Right lobe of liver (tissue), 6 donors: ENCODE measurements around the gene EMD. TPM values are rescaled to one million over a fixed set of nuclear protein-coding genes. Genes with fewer than 3 reads are reported as not detected.

Source experiments
- ATAC-seq, 4 donors: fragments of 200-7000 bp; cut with Tn5 transposase; one replicate each; pipeline ENCODE4 v1.9.1; 2020; ENCODE audit warnings: mild to moderate bottlenecking in 4 of 4, moderate library complexity in 4 of 4
- DNase-seq, 3 donors: peaks; one replicate each; pipeline ENCODE4 v3.0.0-alpha.2; 2020
- H3K27ac ChIP-seq, 3 donors: fragments of 200-600 bp; one replicate each; pipeline ENCODE4 v1.8.0; 2022
- H3K27me3 ChIP-seq, 2 donors: fragments of 200-600 bp; one replicate each; pipeline ENCODE4 v1.8.0; 2022
- H3K36me3 ChIP-seq, 4 donors: fragments of 200-600 bp; sonication (generic) in 1 of 4; one replicate each; pipeline versions ENCODE4 v1.5.1 to v1.8.0; 2017 to 2022; ENCODE audit warnings: control low read depth in 1 of 4
- H3K4me1 ChIP-seq, 4 donors: fragments of 200-600 bp; sonication (generic) in 1 of 4; one replicate each; pipeline versions ENCODE4 v1.5.1 to v1.8.0; 2017 to 2022; ENCODE audit warnings: control low read depth in 1 of 4
- H3K4me3 ChIP-seq, 3 donors: fragments of 200-600 bp; one replicate each; pipeline ENCODE4 v1.8.0; 2022
- H3K9me3 ChIP-seq, 4 donors: fragments of 200-600 bp; sonication (generic) in 1 of 4; one replicate each; pipeline versions ENCODE4 v1.5.1 to v1.8.0; 2017 to 2022; ENCODE audit warnings: control low read depth in 1 of 4
- POLR2A ChIP-seq: fragments of 450-650 bp; IDR thresholded peaks from one replicate; pipeline ENCODE4 v1.6.1; 2017; ENCODE audit warnings: antibody characterized with exemption, mild to moderate bottlenecking
- WGBS: methylation state at CpG from one replicate; pipeline ENCODE4 v1.1.6; 2018; ENCODE audit warnings: low coverage, low lambda C conversion rate; ENCODE audit not compliant: insufficient coverage; ENCODE audit errors: missing lambda C conversion rate; 5-methylcytosine and 5-hydroxymethylcytosine counted together
- intact Hi-C, 2 donors: fragments of 100-400 bp; cut with DNase I; formaldehyde crosslinking; loops; one replicate each; pipeline versions ENCODE4 v1.11.2 to v1.14.1; 2022
- long read RNA-seq: library from polyadenylated mRNA; unstranded; transcript quantifications from one replicate; pipeline ENCODE4 v2.0.0, GENCODE V29; 2019
- total RNA-seq, 6 experiments: library from RNA; depleted of rRNA in 2 of 6; stranded (reverse); fragments of >200 nt in 2 of 6; fragmentation: NEBNext Ultra II Directional in 3 of 6; extraction: Animal tissue kit (Norgen Biotek cat#: 25700) in 3 of 6; gene quantifications; one replicate each; pipeline versions ENCODE4 v1.1.0 to v1.2.4, GENCODE V29; 2016 to 2023
- TF ChIP-seq, protein P1 (sequence below), 4 donors: fragments of 200-600 bp in 3 of 4; fragments of 450-650 bp in 1 of 4; IDR thresholded peaks; one replicate each; pipeline versions ENCODE4 v1.5.1 to v1.8.0; 2016 to 2022; ENCODE audit warnings: antibody characterized with exemption in 4 of 4, mild to moderate bottlenecking in 2 of 4
- donor health status: DM: no; HTN: yes; CAD: no.
- donor health status: DM: no; HTN: no; CAD: no.
- donor health status: DM: no; HTN: no; CAD: no.
- donor health status: DM: no; HTN: yes; CAD: no.
- donor health status: DM: no; HTN: yes; CAD: no.

EMD gene
- 10 to 100 TPM; 19.8 to 28.8 (median 24.2) TPM for total RNA-seq
- long read RNA-seq, partial matches to known transcripts: 0 of 1 reads
- long read RNA-seq, other reads (novel, unspliced or antisense): 0 of 1 reads

DNA sequence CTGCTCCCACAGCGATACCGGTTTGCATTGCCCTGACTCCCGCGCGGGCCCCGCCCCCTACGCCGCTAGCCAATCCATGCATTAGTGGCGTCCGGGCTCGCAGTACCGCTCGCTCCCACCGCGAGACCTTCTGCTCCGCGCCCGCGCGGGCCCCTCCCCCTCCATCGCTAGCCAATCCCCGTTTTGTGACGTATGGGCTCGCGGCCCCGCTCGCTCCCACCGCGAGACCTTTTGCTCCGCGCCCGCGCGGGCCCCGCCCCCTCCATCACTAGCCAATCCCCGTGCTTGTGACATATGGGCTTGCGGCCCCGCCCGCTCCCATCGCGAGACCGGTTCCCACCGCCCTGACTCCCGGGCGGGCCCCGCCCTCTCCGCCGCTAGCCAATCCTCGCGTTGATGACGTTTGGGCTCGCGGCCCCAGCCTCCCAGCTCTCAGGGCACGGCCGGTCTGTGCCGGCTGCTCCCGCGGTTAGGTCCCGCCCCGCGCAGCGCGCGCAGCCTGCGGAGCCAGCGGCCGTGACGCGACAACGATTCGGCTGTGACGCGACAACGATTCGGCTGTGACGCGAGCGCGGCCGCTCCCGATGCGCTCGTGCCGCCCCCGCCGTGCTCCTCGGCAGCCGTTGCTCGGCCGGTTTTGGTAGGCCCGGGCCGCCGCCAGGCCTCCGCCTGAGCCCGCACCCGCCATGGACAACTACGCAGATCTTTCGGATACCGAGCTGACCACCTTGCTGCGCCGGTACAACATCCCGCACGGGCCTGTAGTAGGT, at the start of gene EMD:
TSS of gene EMD (plus strand) at position 497 of the 770 bp plus-strand sequence. CDS start at position 687, 190 bp downstream.
- Histone ChIP-seq H3K4me3 (peak within 1 kb of the TSS; percentile 69 to 74 (median 74)), H3K9me3 (no peaks in the 10 kb centered on the region), H3K27ac (peak within 1 kb of the TSS; percentile 92 to 98 (median 96)), H3K27me3 (no peaks in the 10 kb centered on the region), H3K4me1 (no peaks in the 10 kb centered on the region), H3K36me3 (no peaks in the 10 kb centered on the region)
- intact Hi-C loops: no loop called here
- TF ChIP-seq, protein P1, sequence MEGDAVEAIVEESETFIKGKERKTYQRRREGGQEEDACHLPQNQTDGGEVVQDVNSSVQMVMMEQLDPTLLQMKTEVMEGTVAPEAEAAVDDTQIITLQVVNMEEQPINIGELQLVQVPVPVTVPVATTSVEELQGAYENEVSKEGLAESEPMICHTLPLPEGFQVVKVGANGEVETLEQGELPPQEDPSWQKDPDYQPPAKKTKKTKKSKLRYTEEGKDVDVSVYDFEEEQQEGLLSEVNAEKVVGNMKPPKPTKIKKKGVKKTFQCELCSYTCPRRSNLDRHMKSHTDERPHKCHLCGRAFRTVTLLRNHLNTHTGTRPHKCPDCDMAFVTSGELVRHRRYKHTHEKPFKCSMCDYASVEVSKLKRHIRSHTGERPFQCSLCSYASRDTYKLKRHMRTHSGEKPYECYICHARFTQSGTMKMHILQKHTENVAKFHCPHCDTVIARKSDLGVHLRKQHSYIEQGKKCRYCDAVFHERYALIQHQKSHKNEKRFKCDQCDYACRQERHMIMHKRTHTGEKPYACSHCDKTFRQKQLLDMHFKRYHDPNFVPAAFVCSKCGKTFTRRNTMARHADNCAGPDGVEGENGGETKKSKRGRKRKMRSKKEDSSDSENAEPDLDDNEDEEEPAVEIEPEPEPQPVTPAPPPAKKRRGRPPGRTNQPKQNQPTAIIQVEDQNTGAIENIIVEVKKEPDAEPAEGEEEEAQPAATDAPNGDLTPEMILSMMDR (IDR thresholded peaks at IDR 0.05): peak in 1 of 4 donors; percentile 11
- TF ChIP-seq POLR2A: peak; percentile 69
- 48% methylated on average over 81 of the region's 103 CpGs for WGBS
- ATAC-seq (peak; percentile 85 to 93 (median 88)), DNase-seq (peak; percentile 96 to 99 (median 97))

DNA sequence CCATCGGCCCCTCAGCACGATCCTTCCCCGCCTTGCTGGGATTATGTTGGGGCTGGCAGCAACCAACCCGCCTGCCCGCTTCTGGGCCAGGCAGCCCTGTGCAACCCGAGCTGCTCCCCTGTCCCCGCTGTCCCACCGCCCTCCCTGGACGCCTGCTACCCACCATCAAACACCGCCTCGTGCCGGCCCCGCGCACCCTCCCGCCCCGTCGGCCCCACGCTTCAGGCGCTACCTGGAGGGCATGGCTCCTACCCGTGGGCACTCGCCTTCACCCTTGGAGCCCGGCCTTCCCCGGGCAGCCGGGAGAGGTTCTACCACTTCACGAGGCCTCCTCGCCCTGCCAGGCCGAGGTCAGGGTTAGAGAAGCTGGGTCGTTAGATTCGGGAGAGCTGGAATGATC, 46.5 kb upstream of the EMD start:
- H3K4me1 ChIP-seq: no peaks in the 10 kb centered on the region
- DNase-seq (peak in 1 of 3 donors; percentile 53), ATAC-seq (peak in 1 of 4 donors; percentile 30)
- TF ChIP-seq POLR2A: no peak
- TF ChIP-seq, protein P1 (IDR thresholded peaks at IDR 0.05): no peak
- H3K27me3 ChIP-seq: no peaks in the 10 kb centered on the region
- no peaks in the 10 kb centered on the region for H3K36me3 ChIP-seq
- intact Hi-C loops: no loop called here
- H3K4me3 ChIP-seq: no peak overlapping the region
- no peak overlapping the region for H3K27ac ChIP-seq
- 85% methylated on average over 19 of the region's 29 CpGs for WGBS
- no peaks in the 10 kb centered on the region for H3K9me3 ChIP-seq

DNA sequence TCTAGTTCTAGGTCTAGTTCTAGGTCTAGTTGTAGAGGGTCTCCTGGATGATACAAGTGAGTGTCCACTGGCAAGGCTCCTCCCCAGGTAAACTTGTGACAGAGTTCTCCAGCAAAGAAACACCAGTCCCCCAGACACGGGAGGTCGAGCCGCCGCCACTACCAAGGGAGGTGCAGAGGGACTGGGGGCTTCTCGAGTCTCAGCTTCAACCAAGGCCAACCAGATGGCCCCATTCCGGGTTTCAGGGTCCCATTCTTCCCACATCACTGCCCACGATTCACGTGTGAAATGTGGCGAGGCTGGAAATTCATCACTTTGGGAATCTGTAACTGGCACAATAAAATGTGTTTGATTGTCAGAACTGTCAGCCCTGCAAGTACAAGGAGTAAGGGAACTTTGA, 46.0 kb upstream of the EMD start:
- intact Hi-C loops: no loop called here
- H3K4me1 ChIP-seq: no peaks in the 10 kb centered on the region
- TF ChIP-seq, protein P1 (IDR thresholded peaks at IDR 0.05): no peak
- TF ChIP-seq POLR2A: no peak
- ATAC-seq: no peak
- peak in 1 of 3 donors; percentile 37 for DNase-seq
- H3K9me3 ChIP-seq: no peaks in the 10 kb centered on the region
- no peak overlapping the region for H3K27ac ChIP-seq
- WGBS: no CpG with 5 or more reads among the region's 9 CpGs
- H3K4me3 ChIP-seq: no peak overlapping the region
- no peaks in the 10 kb centered on the region for H3K36me3 ChIP-seq
- no peaks in the 10 kb centered on the region for H3K27me3 ChIP-seq

DNA sequence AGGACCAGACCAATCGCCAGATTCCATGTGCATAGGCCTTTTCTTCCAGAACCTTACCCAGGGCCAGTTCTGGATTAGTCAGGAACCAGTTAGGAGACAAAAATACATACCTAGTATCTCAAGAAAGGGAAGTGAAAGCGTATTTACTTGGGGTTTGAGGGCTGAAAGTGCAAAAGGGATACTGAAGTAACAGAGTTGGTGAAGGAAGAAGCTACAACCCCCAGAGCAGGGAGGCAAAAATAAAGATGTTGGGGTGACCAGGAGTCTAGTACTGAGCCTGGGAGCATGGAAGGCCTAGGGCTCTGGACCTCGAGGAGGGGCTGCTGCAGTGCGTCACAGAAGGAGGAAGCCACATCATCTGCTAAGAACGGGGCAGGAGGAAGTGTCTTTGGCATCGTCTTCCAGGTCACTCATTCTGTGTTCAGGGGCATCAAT, 45.2 kb upstream of the EMD start:
- intact Hi-C loops: no loop called here
- 62% methylated on average over 3 of the region's 6 CpGs for WGBS
- Histone ChIP-seq H3K4me3 (no peak overlapping the region), H3K9me3 (no peaks in the 10 kb centered on the region), H3K27me3 (no peaks in the 10 kb centered on the region), H3K4me1 (no peaks in the 10 kb centered on the region), H3K36me3 (no peaks in the 10 kb centered on the region), H3K27ac (no peak overlapping the region)
- no peak for TF ChIP-seq POLR2A
- TF ChIP-seq, protein P1 (IDR thresholded peaks at IDR 0.05): no peak
- DNase-seq (peak in 1 of 3 donors; percentile 39), ATAC-seq (peak in 1 of 4 donors; percentile 34)
